Lower leg skin (tissue), 3 donors: ENCODE measurements around the gene PHF12.

ENCODE experiments used
- CTCF ChIP-seq, 3 donors: fragments of 450-650 bp; IDR thresholded peaks; one replicate each; pipeline ENCODE4 v1.5.1; 2016; ENCODE audit warnings: antibody characterized with exemption in 3 of 3, mild to moderate bottlenecking in 3 of 3, moderate library complexity in 2 of 3
- POLR2A ChIP-seq, 2 donors: fragments of 450-650 bp; IDR thresholded peaks; one replicate each; pipeline ENCODE4 v1.6.1; 2016 to 2017; ENCODE audit warnings: antibody characterized with exemption in 2 of 2, mild to moderate bottlenecking in 1 of 2, moderate library complexity in 1 of 2

GRCh38 chr17:28896884-28897768 lies 54.2 kb downstream of the PHF12 start, which contains the start of gene FLOT2:
- TF ChIP-seq CTCF (IDR thresholded peaks at IDR 0.05) (no peak), POLR2A (IDR thresholded peaks at IDR 0.05) (no peak)
